SU-DHL-6 (cell line): ENCODE measurements around the gene GORASP2.

Experiments
- EZH2phosphoT487 ChIP-seq: fragments of 200-600 bp; sonication (generic), shearing (Covaris generic); conservative IDR thresholded peaks from 2 replicates; pipeline ENCODE4 v1.6.1; 2018; ENCODE audit warnings: mild to moderate bottlenecking, antibody characterized with exemption, low read length, moderate library complexity, mixed read lengths
- TF ChIP-seq, protein P1 (sequence below): fragments of 200-600 bp; sonication (generic); IDR thresholded peaks from one replicate; pipeline ENCODE4 v1.5.1; 2017; ENCODE audit warnings: antibody characterized with exemption, mild to moderate bottlenecking, low read length, moderate library complexity; ENCODE audit not compliant: insufficient read depth, poor library complexity, severe bottlenecking

DNA sequence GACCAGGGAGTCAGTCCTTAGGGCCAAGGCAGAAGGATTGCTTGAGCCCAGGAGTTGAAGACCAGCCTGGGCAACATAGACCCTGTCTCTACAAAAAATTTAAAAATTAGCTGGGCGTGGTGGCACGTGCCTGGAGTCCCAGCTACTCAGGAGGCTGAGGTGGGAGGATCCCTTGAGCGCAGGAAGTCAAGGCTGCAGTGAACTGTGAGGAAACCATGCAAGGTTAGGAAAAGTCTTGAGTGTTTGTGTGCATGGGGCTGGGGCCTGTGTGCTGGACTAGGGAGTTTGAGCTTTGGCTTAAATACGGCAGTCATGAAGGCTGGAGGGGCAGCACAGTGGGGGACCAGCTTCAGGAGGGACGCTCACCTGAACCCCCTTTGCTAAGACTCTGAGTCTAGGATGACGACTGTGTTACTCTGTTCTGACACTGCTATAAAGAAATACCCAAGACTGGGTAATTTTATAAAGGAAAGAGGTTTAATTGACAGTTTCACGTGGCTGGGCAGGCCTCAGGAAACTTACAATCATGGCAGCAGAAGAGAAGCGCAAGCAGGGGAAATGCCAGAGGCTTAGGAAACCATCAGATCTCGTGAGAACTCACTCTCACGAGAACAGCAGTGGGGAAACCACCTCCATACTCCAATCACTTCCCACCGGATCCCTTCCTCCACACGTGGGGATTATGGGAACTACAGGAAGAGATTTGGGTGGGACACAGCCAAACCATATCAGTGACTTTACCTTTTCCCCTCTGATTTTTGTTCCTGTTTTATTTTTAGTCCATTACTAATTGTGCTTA, 39.4 kb downstream of the GORASP2 start:
- TF ChIP-seq EZH2phosphoT487, result no peak
- TF ChIP-seq, protein P1, sequence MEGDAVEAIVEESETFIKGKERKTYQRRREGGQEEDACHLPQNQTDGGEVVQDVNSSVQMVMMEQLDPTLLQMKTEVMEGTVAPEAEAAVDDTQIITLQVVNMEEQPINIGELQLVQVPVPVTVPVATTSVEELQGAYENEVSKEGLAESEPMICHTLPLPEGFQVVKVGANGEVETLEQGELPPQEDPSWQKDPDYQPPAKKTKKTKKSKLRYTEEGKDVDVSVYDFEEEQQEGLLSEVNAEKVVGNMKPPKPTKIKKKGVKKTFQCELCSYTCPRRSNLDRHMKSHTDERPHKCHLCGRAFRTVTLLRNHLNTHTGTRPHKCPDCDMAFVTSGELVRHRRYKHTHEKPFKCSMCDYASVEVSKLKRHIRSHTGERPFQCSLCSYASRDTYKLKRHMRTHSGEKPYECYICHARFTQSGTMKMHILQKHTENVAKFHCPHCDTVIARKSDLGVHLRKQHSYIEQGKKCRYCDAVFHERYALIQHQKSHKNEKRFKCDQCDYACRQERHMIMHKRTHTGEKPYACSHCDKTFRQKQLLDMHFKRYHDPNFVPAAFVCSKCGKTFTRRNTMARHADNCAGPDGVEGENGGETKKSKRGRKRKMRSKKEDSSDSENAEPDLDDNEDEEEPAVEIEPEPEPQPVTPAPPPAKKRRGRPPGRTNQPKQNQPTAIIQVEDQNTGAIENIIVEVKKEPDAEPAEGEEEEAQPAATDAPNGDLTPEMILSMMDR, result no peak
